HepG2 (cell line): Measurements from ENCODE around the gene PADI4. TPM values are rescaled to one million over a fixed set of nuclear protein-coding genes. Genes with fewer than 3 reads are reported as not detected.

Experiments
- ATAC-seq: fragments of 200-7000 bp; cut with Tn5 transposase; 3 replicates; pipeline ENCODE4 v1.9.1; 2020; ENCODE audit warnings: mild to moderate bottlenecking, moderate library complexity
- BruUV-seq: library from RNA; stranded (reverse); fragments of 400-500 nt; replicated peaks from 2 replicates; lab custom pipeline; 2021; lab: Mats Ljungman, UMichigan
- CTCF ChIA-PET: fragments of 300-600 bp; formaldehyde crosslinking; extraction: SDS; loops from one replicate; lab custom pipeline; 2021; ENCODE audit warnings: low total read pairs, inconsistent platforms, low intra/inter-chr PET ratio; lab: Yijun Ruan, JAX
- POLR2A ChIA-PET: fragments of 350-600 bp; sonication (Branson Sonifier 250); formaldehyde crosslinking; loops from one replicate; lab custom pipeline; 2020; ENCODE audit warnings: antibody characterized with exemption, inconsistent platforms; lab: Yijun Ruan, JAX
- DNase-seq: peaks from one replicate; pipeline ENCODE4 v3.0.0-alpha.2; 2015; ENCODE audit warnings: low spot score
- FAIRE-seq: peaks from 3 replicates; lab custom pipeline; 2011; peaks lifted over from hg19 to GRCh38; lab: Jason Lieb, UNC
- H2AFZ ChIP-seq: one replicate; pipeline ENCODE4 v1.6.1; 2011; ENCODE audit warnings: low read length, inconsistent platforms
- H3K27ac ChIP-seq: fragments of 300-600 bp; 3 replicates; pipeline ENCODE4 v1.8.0; 2011; ENCODE audit warnings: mixed run types, mild to moderate bottlenecking, mixed read lengths, low read length, inconsistent platforms; ENCODE audit not compliant: insufficient read depth; ENCODE audit errors: extremely low read length
- H3K27me3 ChIP-seq, 2 experiments: fragments of 200-600 bp in 1 of 2; 2 replicates in 1 of 2; 3 replicates in 1 of 2; pipeline versions ENCODE4 v1.6.0 to v1.8.0; 2011; ENCODE audit warnings: low read length in 2 of 2, mild to moderate bottlenecking in 2 of 2, moderate library complexity in 2 of 2, inconsistent platforms in 1 of 2; ENCODE audit not compliant: insufficient read depth in 2 of 2, control insufficient read depth in 1 of 2
- H3K36me3 ChIP-seq, 2 experiments: fragments of 200-600 bp in 1 of 2; replicated peaks in 1 of 2; 2 replicates in 1 of 2; 3 replicates in 1 of 2; pipeline versions ENCODE4 v1.5.1 to v1.8.0; 2011; ENCODE audit warnings: low read length in 2 of 2, inconsistent platforms in 1 of 2; ENCODE audit not compliant: insufficient read depth in 2 of 2, control insufficient read depth in 1 of 2
- H3K4me1 ChIP-seq: 2 replicates; pipeline ENCODE4 v1.5.1; 2012; ENCODE audit warnings: low read length, inconsistent platforms; ENCODE audit not compliant: insufficient read depth
- H3K4me2 ChIP-seq: 2 replicates; pipeline ENCODE4 v1.6.0; 2011; ENCODE audit warnings: low read depth, low read length, inconsistent platforms
- H3K4me3 ChIP-seq, 3 experiments: fragments of 200-600 bp in 1 of 3; sonication (generic), shearing (Covaris generic) in 1 of 3; replicated peaks in 1 of 3; 2 replicates each; pipeline ENCODE4 v1.5.1; 2011 to 2016; ENCODE audit warnings: low read length in 3 of 3, inconsistent platforms in 2 of 3, low read depth in 2 of 3, mild to moderate bottlenecking in 2 of 3, control low read depth in 1 of 3, mixed read lengths in 1 of 3; ENCODE audit not compliant: insufficient read depth in 1 of 3
- H3K79me2 ChIP-seq: one replicate; pipeline ENCODE4 v1.6.1; 2011; ENCODE audit warnings: low read length, inconsistent platforms; ENCODE audit not compliant: insufficient read depth
- H3K9ac ChIP-seq: 2 replicates; pipeline ENCODE4 v1.6.0; 2011; ENCODE audit warnings: mild to moderate bottlenecking, low read depth, low read length, inconsistent platforms; ENCODE audit not compliant: insufficient read depth
- H3K9me3 ChIP-seq: 2 replicates; pipeline ENCODE4 v1.5.1; 2012; ENCODE audit warnings: mild to moderate bottlenecking, low read length
- H4K20me1 ChIP-seq: 2 replicates; pipeline ENCODE4 v1.6.0; 2011; ENCODE audit warnings: inconsistent platforms, mild to moderate bottlenecking, low read length, moderate library complexity; ENCODE audit not compliant: insufficient read depth
- CCDC6 ChIP-seq: sonication (generic); formaldehyde crosslinking; IDR thresholded peaks from 2 replicates; pipeline ENCODE4 v1.8.1; 2022; ENCODE audit warnings: mild to moderate bottlenecking, missing genetic modification reagents, moderate library complexity
- CHD2 ChIP-seq: IDR thresholded peaks from 2 replicates; pipeline ENCODE4 v1.6.1; 2011; ENCODE audit warnings: low read depth, low read length, improper control_type of control experiment
- KDM2A ChIP-seq: sonication (generic); formaldehyde crosslinking; IDR thresholded peaks from 2 replicates; pipeline ENCODE4 v1.4.0; 2020; ENCODE audit warnings: low read depth, missing genetic modification reagents, borderline replicate concordance
- KDM5B ChIP-seq: sonication (generic); formaldehyde crosslinking; IDR thresholded peaks from 2 replicates; pipeline ENCODE4 v1.4.0; 2020; ENCODE audit warnings: missing genetic modification reagents, mild to moderate bottlenecking, borderline replicate concordance
- MLLT10 ChIP-seq: sonication (generic); formaldehyde crosslinking; IDR thresholded peaks from 2 replicates; pipeline ENCODE4 v1.4.0; 2020; ENCODE audit warnings: missing genetic modification reagents
- REXO4 ChIP-seq: sonication (generic); formaldehyde crosslinking; IDR thresholded peaks from 2 replicates; pipeline ENCODE4 v1.8.0; 2022; ENCODE audit warnings: missing genetic modification reagents, mild to moderate bottlenecking, borderline replicate concordance
- RXRA ChIP-seq: sonication (generic); formaldehyde crosslinking; IDR thresholded peaks from 2 replicates; pipeline ENCODE4 v1.5.1; 2020; ENCODE audit warnings: missing genetic modification reagents
- TMF1 ChIP-seq: sonication (generic); formaldehyde crosslinking; IDR thresholded peaks from 2 replicates; pipeline ENCODE4 v1.8.1; 2022; ENCODE audit warnings: low read depth, missing genetic modification reagents
- ZFYVE20 ChIP-seq: sonication (generic); formaldehyde crosslinking; IDR thresholded peaks from 2 replicates; pipeline ENCODE4 v1.8.0; 2023; ENCODE audit warnings: low read depth, mild to moderate bottlenecking, moderate library complexity, missing genetic modification reagents, borderline replicate concordance
- ZKSCAN5 ChIP-seq: sonication (generic); formaldehyde crosslinking; IDR thresholded peaks from 2 replicates; pipeline ENCODE4 v1.5.1; 2020; ENCODE audit warnings: mild to moderate bottlenecking, missing genetic modification reagents
- ZNF674 ChIP-seq: sonication (generic); formaldehyde crosslinking; IDR thresholded peaks from 2 replicates; pipeline ENCODE4 v1.5.0; 2020; ENCODE audit warnings: low read depth, mild to moderate bottlenecking, missing genetic modification reagents
- WGBS: methylation state at CpG from one replicate; pipeline ENCODE4 v1.1.6; 2017; ENCODE audit warnings: low lambda C conversion rate; 5-methylcytosine and 5-hydroxymethylcytosine counted together
- in situ Hi-C: cut with HindIII; loops from 2 replicates; pipeline ENCODE4 v1.10.0; 2017; ENCODE audit warnings: low pct_unique_long_range_greater_than_20kb; ENCODE audit not compliant: extremely low pct_ligation_motif_present
- intact Hi-C: fragments of 100-400 bp; cut with micrococcal nuclease; formaldehyde crosslinking; loops from one replicate; pipeline ENCODE4 v1.10.0; 2022; ENCODE audit not compliant: unreplicated experiment
- polyA plus RNA-seq, 8 experiments: library from polyadenylated mRNA; depleted of rRNA in 3 of 8; stranded (reverse) in 7 of 8; unstranded in 1 of 8; fragments of >200 nt; fragmentation: Illumina TruSeq in 4 of 8; extraction: Trizol in 4 of 8; gene quantifications; 2 replicates each; pipeline versions ENCODE4 v1.2.1 to v1.2.3, GENCODE V29; 2011 to 2016; ENCODE audit warnings: low read depth in 4 of 8, missing spikeins in 1 of 8, mixed read lengths in 1 of 8; ENCODE audit not compliant: insufficient read depth in 1 of 8
- total RNA-seq, 5 experiments: library from RNA; depleted of rRNA; stranded (reverse); fragments of >200 nt; fragmentation: Illumina TruSeq; extraction: Trizol; gene quantifications; 2 replicates each; pipeline ENCODE4 v1.2.3, GENCODE V29; 2016; ENCODE audit warnings: low read depth in 1 of 5
- TF ChIP-seq, protein P1 (sequence below): IDR thresholded peaks from 2 replicates; pipeline ENCODE4 v1.6.1; 2016; ENCODE audit warnings: mild to moderate bottlenecking
- TF ChIP-seq, protein P2 (sequence below): sonication (generic); formaldehyde crosslinking; IDR thresholded peaks from 2 replicates; pipeline ENCODE4 v1.4.0; 2020; ENCODE audit warnings: mild to moderate bottlenecking, missing genetic modification reagents
- TF ChIP-seq, protein P3 (sequence below): sonication (generic); formaldehyde crosslinking; conservative IDR thresholded peaks from 2 replicates; pipeline ENCODE4 v1.8.0; 2022; ENCODE audit warnings: low read depth, missing genetic modification reagents
- TF ChIP-seq, protein P4 (sequence below): sonication (generic); formaldehyde crosslinking; IDR thresholded peaks from 2 replicates; pipeline ENCODE4 v1.8.1; 2023; ENCODE audit warnings: mild to moderate bottlenecking, moderate library complexity, missing genetic modification reagents

Gene PADI4
- total and polyA plus RNA-seq, 2 of the 13 experiments (the other 11 are each of a cell fraction or from before 2014, with no cell fraction given): 0.04 TPM

DNA sequence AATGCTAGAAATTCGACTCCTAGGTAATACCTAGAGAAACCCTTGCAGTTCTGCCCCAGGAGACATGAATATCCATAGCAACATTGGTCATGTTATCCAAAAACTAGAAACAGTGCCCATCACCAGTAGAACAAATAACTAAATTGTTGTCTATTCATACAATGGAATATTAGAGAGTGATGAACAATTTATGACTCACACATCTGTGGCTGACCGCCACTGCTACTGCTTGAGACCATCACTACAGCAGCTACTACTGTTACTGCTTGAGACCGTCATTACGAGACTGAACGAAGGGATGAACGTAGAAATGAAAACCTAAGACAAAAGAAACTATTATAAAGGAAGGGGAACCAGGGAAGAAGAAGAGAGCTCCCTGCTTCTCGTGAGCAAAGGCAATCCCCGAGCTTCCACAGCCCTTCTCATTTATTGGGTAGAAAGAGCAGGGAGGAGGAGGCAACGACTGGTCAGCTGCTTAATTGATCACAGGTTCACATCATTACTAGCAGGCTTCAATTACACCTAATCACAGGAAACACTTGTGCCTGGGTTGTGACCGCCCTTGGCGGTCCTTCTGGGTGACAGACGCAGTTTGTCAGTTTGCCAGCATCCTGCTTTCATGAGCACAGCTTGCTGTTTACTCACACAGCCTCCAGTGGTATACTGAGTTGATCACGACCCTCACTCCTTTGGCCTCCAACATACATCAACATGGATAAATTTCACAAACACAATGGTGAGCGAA is 14.1 kb upstream of the PADI4 start (continued):
- TF ChIP-seq, protein P1, sequence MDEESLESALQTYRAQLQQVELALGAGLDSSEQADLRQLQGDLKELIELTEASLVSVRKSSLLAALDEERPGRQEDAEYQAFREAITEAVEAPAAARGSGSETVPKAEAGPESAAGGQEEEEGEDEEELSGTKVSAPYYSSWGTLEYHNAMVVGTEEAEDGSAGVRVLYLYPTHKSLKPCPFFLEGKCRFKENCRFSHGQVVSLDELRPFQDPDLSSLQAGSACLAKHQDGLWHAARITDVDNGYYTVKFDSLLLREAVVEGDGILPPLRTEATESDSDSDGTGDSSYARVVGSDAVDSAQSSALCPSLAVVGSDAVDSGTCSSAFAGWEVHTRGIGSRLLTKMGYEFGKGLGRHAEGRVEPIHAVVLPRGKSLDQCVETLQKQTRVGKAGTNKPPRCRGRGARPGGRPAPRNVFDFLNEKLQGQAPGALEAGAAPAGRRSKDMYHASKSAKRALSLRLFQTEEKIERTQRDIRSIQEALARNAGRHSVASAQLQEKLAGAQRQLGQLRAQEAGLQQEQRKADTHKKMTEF (CRISPR knock-in tag): no peak
- TF ChIP-seq, protein P2, sequence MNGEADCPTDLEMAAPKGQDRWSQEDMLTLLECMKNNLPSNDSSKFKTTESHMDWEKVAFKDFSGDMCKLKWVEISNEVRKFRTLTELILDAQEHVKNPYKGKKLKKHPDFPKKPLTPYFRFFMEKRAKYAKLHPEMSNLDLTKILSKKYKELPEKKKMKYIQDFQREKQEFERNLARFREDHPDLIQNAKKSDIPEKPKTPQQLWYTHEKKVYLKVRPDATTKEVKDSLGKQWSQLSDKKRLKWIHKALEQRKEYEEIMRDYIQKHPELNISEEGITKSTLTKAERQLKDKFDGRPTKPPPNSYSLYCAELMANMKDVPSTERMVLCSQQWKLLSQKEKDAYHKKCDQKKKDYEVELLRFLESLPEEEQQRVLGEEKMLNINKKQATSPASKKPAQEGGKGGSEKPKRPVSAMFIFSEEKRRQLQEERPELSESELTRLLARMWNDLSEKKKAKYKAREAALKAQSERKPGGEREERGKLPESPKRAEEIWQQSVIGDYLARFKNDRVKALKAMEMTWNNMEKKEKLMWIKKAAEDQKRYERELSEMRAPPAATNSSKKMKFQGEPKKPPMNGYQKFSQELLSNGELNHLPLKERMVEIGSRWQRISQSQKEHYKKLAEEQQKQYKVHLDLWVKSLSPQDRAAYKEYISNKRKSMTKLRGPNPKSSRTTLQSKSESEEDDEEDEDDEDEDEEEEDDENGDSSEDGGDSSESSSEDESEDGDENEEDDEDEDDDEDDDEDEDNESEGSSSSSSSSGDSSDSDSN: no peak
- TF ChIP-seq ZKSCAN5 (CRISPR knock-in tag) (no peak), TMF1 (CRISPR knock-in tag) (no peak), REXO4 (CRISPR knock-in tag) (no peak), CHD2 (no peak), MLLT10 (CRISPR knock-in tag) (no peak), RXRA (CRISPR knock-in tag) (no peak)

DNA sequence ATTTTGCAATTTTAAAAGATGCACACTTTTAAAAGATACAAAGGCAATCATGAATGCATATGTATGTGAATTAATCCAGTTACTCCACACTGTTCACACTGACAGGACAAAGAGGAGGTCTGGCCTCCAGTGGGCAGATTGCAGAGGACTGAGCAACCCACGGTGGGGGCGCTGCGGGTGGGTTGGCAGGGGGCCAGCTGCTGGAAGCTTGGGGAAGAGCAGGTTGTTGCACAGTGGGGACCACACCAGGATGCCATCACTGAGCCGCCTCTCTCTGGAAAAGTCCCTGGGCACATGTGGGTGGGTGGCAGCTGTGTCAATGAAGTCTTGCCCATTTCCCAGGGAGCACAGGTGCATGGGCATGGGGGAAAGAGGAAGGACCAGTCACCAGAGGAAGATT is 12.7 kb upstream of the PADI4 start:
- Histone ChIP-seq H2AFZ (no peak overlapping the region), H3K27me3 (peaks cover 0 to 8% of the 10 kb centered on the region in 2 experiments; a peak in 1 of 5 replicates), H3K36me3 (no peaks in the 10 kb centered on the region), H3K4me1 (no peaks in the 10 kb centered on the region), H4K20me1 (no peaks in the 10 kb centered on the region), H3K9ac (no peak overlapping the region), H3K4me3 (no peak overlapping the region), H3K9me3 (no peaks in the 10 kb centered on the region), H3K27ac (no peak overlapping the region), H3K4me2 (no peak overlapping the region), H3K79me2 (no peaks in the 10 kb centered on the region)
- ChIA-PET CTCF (no interaction called here), POLR2A (no interaction called here)
- intact Hi-C loops: no loop called here
- no peak for ATAC-seq
- in situ Hi-C loops: no loop called here
- BruUV-seq: no TSS peak
- no peak for DNase-seq
- no peak for FAIRE-seq
- 22% methylated on average over 4 of the region's 4 CpGs for WGBS
- TF ChIP-seq KDM2A (CRISPR knock-in tag) (no peak), KDM5B (no peak), CCDC6 (CRISPR knock-in tag) (no peak), ZNF674 (CRISPR knock-in tag) (no peak), ZFYVE20 (CRISPR knock-in tag) (no peak)
- TF ChIP-seq, protein P3, sequence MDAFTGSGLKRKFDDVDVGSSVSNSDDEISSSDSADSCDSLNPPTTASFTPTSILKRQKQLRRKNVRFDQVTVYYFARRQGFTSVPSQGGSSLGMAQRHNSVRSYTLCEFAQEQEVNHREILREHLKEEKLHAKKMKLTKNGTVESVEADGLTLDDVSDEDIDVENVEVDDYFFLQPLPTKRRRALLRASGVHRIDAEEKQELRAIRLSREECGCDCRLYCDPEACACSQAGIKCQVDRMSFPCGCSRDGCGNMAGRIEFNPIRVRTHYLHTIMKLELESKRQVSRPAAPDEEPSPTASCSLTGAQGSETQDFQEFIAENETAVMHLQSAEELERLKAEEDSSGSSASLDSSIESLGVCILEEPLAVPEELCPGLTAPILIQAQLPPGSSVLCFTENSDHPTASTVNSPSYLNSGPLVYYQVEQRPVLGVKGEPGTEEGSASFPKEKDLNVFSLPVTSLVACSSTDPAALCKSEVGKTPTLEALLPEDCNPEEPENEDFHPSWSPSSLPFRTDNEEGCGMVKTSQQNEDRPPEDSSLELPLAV (CRISPR knock-in tag): no peak
- TF ChIP-seq, protein P4, sequence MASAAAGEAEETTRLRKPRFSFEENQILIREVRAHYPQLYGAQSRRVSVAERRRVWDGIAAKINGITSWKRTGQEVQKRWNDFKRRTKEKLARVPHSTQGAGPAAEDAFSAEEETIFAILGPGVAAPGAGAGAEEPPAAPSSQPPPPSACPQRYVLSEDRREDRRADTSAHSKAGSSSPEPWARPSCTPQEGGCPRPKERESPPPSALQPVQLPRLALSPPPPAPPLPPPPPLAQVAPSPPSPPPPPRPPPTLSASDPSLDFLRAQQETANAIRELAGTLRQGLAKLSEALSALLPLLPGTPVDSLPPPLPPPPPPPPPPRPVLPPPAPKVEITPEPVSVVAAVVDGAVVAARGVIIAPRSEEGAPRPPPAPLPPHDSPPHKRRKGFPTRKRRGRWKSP: no peak
